ENCODE results near the gene PLEKHA7.
"Not testable (repeated sequence)": the region's sequence is repeated elsewhere in the genome, so short reads cannot be mapped to it uniquely, and the experiment has no call there.

Gene PLEKHA7

DNA sequence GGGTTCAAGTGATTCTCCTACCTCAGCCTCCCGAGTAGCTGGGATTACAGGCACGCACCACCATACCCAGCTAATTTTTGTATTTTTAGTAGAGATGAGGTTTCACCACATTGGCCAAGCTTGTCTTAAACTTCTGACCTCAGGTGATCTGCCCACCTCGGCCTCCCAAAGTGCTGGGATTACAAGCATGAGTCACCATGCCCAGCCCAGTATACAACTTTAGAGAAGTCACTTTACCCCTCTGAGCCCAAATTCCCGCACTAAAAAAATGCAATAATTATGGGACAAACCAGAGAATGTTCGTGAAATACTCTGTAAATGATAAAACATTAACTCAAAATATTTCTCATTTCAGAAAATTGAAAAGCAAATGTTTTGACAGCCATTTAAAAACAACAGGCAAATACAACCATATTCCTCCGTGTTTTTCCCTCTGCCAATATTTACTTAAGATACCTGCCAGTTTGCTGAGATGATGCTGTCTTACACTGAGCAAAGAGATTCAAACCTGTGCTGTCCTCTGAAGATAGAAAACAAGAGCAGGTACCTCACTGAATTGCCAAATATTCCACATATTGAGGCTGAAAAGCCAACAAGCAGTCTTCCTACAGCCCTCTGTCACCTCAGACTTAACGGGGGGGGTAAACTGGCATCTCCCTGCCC, 9.6 kb downstream of the PLEKHA7 start:
- no peak for TF ChIP-seq CTCF (IDR thresholded peaks at IDR 0.05; ENCODE audit: low read depth, low read length)
- no peak for DNase-seq (ENCODE audit: extremely low read depth, low read depth)

DNA sequence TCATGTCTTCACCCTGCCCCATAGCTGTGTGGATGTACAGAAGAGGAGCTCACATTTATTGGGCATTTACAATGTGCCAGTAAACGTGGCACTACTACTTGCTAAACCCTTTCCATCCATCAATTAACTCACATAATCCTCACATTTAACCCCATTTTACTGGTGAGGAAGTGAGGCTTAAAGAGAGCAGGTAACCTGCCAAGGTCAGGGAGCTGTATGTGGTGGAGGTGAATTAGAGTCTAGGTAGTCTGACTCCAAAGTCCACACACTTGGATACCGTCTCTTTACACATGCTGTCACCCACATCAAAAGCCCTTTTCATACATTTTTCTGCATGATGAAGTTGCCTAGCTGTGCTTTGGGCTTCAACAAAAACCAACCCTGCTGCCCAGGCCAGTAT, 10.8 kb downstream of the PLEKHA7 start:
- no peak for TF ChIP-seq CTCF (IDR thresholded peaks at IDR 0.05; ENCODE audit: low read depth, low read length)

GRCh38 chr11:17002543-17002942, 11.7 kb downstream of the PLEKHA7 start:
- TF ChIP-seq CTCF (IDR thresholded peaks at IDR 0.05; ENCODE audit: low read depth, low read length), result no peak

More for the DNA sequence above, 10.8 kb downstream of the PLEKHA7 start:
- DNase-seq (ENCODE audit: extremely low read depth, low read depth), result no peak

DNA sequence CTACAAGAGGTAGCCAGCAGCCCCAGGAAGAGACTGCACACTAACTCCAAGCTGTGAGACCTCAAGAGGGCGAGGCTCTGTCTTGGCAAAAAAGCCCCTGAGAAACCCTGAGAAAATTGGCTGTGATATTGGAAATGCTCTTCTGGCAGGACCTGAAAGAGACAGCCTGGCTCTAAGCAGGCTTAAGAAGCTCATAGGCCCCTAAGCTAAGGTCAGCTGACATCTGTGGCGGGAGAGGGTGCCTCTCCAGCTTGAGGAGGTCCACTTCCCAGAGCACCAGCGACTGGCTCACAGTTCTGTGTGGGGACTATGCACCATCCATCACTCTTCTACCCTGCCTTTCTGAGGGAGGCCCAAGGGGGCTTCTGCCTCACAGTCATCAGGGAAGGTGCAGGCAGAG, 12.4 kb downstream of the PLEKHA7 start:
- TF ChIP-seq CTCF (IDR thresholded peaks at IDR 0.05; ENCODE audit: low read depth, low read length), result no peak
- no peak for DNase-seq (ENCODE audit: extremely low read depth, low read depth)

More at GRCh38 chr11:17002543-17002942, 11.7 kb downstream of the PLEKHA7 start:
- DNase-seq (ENCODE audit: extremely low read depth, low read depth), result no peak

DNA sequence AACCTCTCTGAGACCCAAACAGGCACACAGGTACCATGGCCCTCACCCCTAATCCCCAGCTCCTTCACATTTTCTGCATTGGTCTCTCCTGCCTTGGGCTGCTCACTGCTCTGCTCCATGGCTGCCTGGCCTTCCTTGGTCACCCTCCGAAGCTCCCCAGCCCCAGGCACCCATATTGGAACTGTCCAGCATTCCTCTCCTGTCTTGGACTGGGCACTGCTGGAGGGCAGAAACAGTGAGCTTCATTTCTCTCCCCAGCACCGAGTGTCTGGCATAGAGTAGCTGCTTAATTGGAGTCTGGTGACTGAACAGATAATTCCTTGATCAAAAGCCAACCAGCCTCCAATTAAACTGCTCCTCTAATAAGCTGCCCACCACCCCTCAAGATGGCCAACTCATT, 13.2 kb downstream of the PLEKHA7 start:
- no peak for DNase-seq (ENCODE audit: extremely low read depth, low read depth)

DNA sequence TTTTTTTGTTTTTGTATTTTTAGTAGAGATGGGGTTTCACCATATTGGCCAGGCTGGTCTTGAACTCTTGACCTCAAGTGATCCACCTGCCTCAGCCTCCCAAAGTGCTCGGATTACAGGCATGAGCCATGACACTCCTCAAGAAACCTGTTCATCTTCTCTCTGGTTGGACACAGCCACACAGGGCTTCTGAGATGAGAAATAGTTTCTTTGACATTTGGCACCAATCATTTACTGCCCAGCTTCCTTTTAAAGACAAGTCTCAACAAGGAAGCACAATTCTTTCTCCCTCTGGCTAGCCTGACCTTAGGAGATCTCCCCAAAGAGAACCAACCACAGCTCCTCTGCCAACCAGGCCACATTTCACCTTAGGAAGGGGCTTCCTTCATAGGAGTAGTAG, 14.0 kb downstream of the PLEKHA7 start:
- DNase-seq (ENCODE audit: extremely low read depth, low read depth), result not testable (repeated sequence)

More for the DNA sequence above, 13.2 kb downstream of the PLEKHA7 start:
- no peak for TF ChIP-seq CTCF (IDR thresholded peaks at IDR 0.05; ENCODE audit: low read depth, low read length)

DNA sequence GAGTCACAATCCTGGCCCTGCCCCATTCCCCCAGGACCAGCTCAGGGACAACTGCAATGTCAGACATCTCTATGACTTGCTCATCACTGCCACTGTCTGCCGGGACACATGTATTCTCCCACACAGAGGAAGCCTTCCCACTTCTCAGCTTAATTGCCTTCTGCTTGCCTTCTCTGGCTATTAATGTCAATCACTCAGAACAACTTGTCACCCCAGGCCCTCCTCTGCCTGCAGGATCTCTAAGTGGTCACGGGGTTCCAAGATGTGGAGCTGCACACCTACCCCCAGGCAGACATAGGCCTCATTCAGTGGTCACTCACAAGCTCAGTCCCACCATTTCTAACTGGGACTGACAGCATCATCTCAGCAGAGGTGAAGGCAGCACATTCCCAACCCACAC, 15.1 kb downstream of the PLEKHA7 start:
- DNase-seq (ENCODE audit: extremely low read depth, low read depth), result no peak
- TF ChIP-seq CTCF (IDR thresholded peaks at IDR 0.05; ENCODE audit: low read depth, low read length), result no peak

DNA sequence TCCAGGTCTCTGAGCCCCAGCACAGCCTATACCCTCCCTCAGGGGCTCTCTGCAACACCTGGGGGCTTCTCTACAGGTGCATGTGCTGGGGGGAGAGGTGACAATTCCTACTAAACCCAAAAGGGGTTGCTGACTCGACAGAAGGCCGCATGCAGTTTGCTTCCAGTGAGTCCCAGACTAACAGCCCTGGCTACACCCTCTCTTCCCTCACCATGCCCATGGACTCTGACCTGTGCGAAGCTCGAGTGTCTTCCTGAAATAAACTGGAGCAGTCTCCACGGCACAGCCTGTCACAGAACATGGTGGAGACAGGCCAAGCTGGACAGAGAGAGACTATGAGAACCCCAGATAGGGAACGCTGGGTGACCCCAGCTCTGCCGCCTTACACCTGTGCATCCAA, 16.6 kb downstream of the PLEKHA7 start:
- no peak for TF ChIP-seq CTCF (IDR thresholded peaks at IDR 0.05; ENCODE audit: low read depth, low read length)
- DNase-seq (ENCODE audit: extremely low read depth, low read depth), result no peak
